GM12801 (cell line): Measurements from ENCODE around the gene IGF2BP1.

ENCODE experiments used
- CTCF ChIP-seq: IDR thresholded peaks from one replicate; pipeline ENCODE4 v1.5.1; 2011; ENCODE audit warnings: control low read depth; ENCODE audit not compliant: insufficient read length; ENCODE audit errors: extremely low read depth

Gene IGF2BP1

GRCh38 chr17:48992444-48992843 is 4.7 kb upstream of the IGF2BP1 start:
- TF ChIP-seq CTCF, result no peak

- TF ChIP-seq CTCF, result no peak
Measured at GRCh38 chr17:48993305-48993704, 3.9 kb upstream of the IGF2BP1 start.

- TF ChIP-seq CTCF, result no peak
Measured at GRCh38 chr17:48993951-48994350, 3.2 kb upstream of the IGF2BP1 start.

GRCh38 chr17:48994549-48995303 is 2.5 kb upstream of the IGF2BP1 start:
- no peak for TF ChIP-seq CTCF

- no peak for TF ChIP-seq CTCF
Measured at GRCh38 chr17:48995304-48995973, 1.7 kb upstream of the IGF2BP1 start.

GRCh38 chr17:48995974-48996721 is 1.0 kb upstream of the IGF2BP1 start:
- TF ChIP-seq CTCF, result no peak

GRCh38 chr17:48996722-48997102 is 473 bp upstream of the IGF2BP1 start:
- TF ChIP-seq CTCF, result no peak
